ENCODE data around the gene KIRREL3. TPM values are rescaled to one million over a fixed set of nuclear protein-coding genes. Genes with fewer than 3 reads are reported as not detected.
A peak's percentile ranks its signal among the peaks of the same experiment; 100 is the strongest.

KIRREL3 gene
- total and polyA plus RNA-seq, 8 donors, result 0.06 to 1.1 (median 0.26) TPM; not detected in 2

DNA sequence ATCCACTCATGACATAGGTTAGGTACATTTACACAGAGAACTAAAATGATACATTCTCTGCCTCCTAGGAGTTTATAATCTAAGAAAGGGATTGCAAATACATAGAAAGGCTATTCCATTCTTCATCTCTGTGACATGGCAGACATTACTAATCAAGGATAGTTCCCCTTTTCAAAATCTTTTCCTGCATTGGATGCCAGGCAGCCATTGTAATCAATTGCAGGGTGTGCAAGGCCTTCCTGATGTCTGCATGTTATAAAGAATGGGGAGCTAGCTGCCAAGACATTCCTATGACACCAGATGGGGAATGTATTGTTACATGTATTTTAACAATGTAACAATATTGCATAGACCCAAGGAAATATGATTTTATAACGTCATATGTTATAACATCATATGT, 82.0 kb downstream of the KIRREL3 start:
- H3K27ac ChIP-seq, result no peak overlapping the region
- no peak for TF ChIP-seq CTCF (IDR thresholded peaks at IDR 0.05)
- no peak overlapping the region for H3K4me3 ChIP-seq
- H3K36me3 ChIP-seq, result no peaks in the 10 kb centered on the region
- no peak for ATAC-seq
- no peaks in the 10 kb centered on the region for H3K27me3 ChIP-seq
- no peaks in the 10 kb centered on the region for H3K4me1 ChIP-seq
- no peak for DNase-seq
- WGBS, 2 donors, result 60 to 74% methylated on average over 1 of the region's 1 CpG
- intact Hi-C loops (cut with DNase I), result no loop called here
- no peak for FAIRE-seq
- H3K9me3 ChIP-seq, result no peaks in the 10 kb centered on the region

DNA sequence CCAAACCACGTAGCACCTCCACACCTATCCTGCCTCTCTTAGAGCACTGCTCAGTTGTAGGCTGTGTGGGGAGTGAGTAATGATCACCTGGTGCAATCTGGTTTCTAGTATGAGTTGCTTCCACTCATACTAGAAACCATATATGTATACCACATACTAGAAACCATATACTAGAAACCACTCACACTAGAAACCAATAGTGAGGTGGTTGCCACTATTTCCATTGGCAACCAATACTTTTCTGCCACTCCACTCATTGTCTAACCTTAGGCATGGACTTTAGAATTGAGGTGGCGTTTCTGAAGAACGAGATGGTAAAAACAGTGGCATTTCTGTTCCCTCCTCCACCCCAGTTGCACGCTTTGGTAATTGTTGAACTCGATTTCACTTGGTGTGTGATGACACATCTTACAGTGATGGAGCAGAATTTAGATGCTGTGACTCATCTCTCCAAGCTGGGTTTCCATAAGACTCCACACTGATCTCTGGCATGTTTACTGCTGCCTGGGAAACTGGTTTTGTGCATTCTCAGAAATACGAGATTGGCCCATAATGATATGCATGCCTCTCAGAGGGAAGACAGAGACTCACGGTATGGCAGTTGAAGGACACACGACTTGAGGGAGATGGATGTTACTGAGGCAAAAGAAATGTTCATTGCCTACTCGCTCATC, 82.9 kb downstream of the KIRREL3 start:
- FAIRE-seq (no peak), ATAC-seq (no peak), DNase-seq (no peak)
- Histone ChIP-seq H3K9me3 (no peaks in the 10 kb centered on the region), H3K27ac (no peak overlapping the region), H3K4me3 (no peak overlapping the region), H3K4me1 (no peaks in the 10 kb centered on the region), H3K36me3 (no peaks in the 10 kb centered on the region), H3K27me3 (no peaks in the 10 kb centered on the region)
- WGBS, 2 donors, result 57 to 69% methylated on average over 9 of the region's 9 CpGs
- intact Hi-C loops (cut with DNase I), result no loop called here
- TF ChIP-seq CTCF (IDR thresholded peaks at IDR 0.05), result no peak

DNA sequence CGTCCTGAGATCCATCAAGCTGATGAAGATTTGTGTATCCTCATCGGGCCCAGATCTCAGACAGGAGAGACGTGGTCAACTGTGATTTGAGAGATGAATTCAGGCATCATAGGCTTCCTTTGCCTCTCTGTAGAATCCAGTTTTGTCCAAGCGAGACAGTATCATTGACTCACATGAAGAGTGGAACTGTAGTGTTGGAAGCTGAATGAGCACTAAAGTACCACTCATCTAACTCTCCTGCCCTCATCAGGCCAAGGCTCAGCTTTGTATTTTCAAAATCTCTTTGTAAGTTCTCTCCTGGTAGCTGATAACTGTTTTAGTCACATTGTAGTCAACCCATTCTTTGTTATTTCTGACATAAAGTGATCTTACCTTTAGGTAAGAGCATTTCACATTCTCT, 85.1 kb downstream of the KIRREL3 start:
- no peak overlapping the region for H3K4me3 ChIP-seq
- H3K4me1 ChIP-seq, result no peaks in the 10 kb centered on the region
- ATAC-seq (no peak), DNase-seq (no peak), FAIRE-seq (no peak)
- no peak overlapping the region for H3K27ac ChIP-seq
- no peaks in the 10 kb centered on the region for H3K27me3 ChIP-seq
- intact Hi-C loops (cut with DNase I), result no loop called here
- no peak for TF ChIP-seq CTCF (IDR thresholded peaks at IDR 0.05)
- no peaks in the 10 kb centered on the region for H3K9me3 ChIP-seq
- WGBS, 2 donors, result 68 to 81% methylated on average over 4 of the region's 4 CpGs
- no peaks in the 10 kb centered on the region for H3K36me3 ChIP-seq

- intact Hi-C loops (cut with DNase I), result no loop called here
- Histone ChIP-seq H3K27me3 (no peaks in the 10 kb centered on the region), H3K9me3 (no peaks in the 10 kb centered on the region), H3K4me3 (no peak overlapping the region), H3K27ac (no peak overlapping the region), H3K36me3 (no peaks in the 10 kb centered on the region), H3K4me1 (no peaks in the 10 kb centered on the region)
- DNase-seq (no peak), ATAC-seq (peak in 1 of 4 donors; percentile 30), FAIRE-seq (no peak)
- WGBS, 2 donors, result 88 to 92% methylated on average over 1 of the region's 1 CpG
- TF ChIP-seq CTCF (IDR thresholded peaks at IDR 0.05), result no peak
Measured at GRCh38 chr11:126914941-126915340, 85.6 kb downstream of the KIRREL3 start.

DNA sequence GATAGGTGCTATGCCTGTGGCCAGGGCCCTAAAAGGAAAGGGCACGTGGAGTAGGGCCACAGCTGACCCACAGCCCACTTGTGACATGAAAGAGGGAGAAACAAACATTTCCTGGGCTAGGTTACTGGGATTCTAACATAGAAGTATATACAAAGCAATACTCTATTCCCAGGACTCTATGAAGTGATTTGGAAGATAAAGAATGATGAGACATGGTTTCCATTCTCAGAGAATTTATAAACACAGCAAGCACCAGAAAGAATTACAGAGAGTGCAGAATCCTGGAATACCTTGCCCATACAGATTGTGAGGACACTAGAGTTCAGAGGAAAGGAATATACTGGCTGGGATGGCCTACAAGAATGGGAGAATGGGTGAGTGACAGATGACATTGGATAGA, 86.4 kb downstream of the KIRREL3 start:
- Histone ChIP-seq H3K27me3 (no peaks in the 10 kb centered on the region), H3K27ac (no peak overlapping the region), H3K36me3 (no peaks in the 10 kb centered on the region), H3K4me1 (no peaks in the 10 kb centered on the region), H3K4me3 (no peak overlapping the region), H3K9me3 (no peaks in the 10 kb centered on the region)
- DNase-seq (no peak), FAIRE-seq (no peak), ATAC-seq (no peak)
- intact Hi-C loops (cut with DNase I), result no loop called here
- WGBS, 2 donors, result 43 to 57% methylated on average over 1 of the region's 1 CpG
- no peak for TF ChIP-seq CTCF (IDR thresholded peaks at IDR 0.05)

Measured in pancreas (tissue), 10 donors.